ENCODE measurements around the gene NFAM1. TPM values are rescaled to one million over a fixed set of nuclear protein-coding genes. Genes with fewer than 3 reads are reported as not detected.

Gene NFAM1
- total and polyA plus RNA-seq, 5 donors from 2014 or later: 0.11 to 0.54 (median 0.12) TPM; not detected in 2

GRCh38 chr22:42383287-42383686, 48.9 kb downstream of the NFAM1 start:
- no peaks in the 10 kb centered on the region for H3K27me3 ChIP-seq (ENCODE audit: control insufficient read depth, insufficient read depth, low read length)
- DNase-seq (no peak), ATAC-seq (ENCODE audit: low read depth in 2 of 2) (no peak)
- Mint-ChIP-seq H3K27me3 (peaks cover 8% of the 10 kb centered on the region), H3K4me3 (no peak overlapping the region), H3K9me3 (no peaks in the 10 kb centered on the region), H3K36me3 (no peaks in the 10 kb centered on the region), H3K4me1 (no peaks in the 10 kb centered on the region), H3K27ac (no peak overlapping the region)
- no peaks in the 10 kb centered on the region for H3K36me3 ChIP-seq (ENCODE audit: control insufficient read depth, insufficient read depth, low read length)
- H3K4me3 ChIP-seq (ENCODE audit: low read depth, low read length): no peak overlapping the region
- no peaks in the 10 kb centered on the region for H3K4me1 ChIP-seq (ENCODE audit: control insufficient read depth, insufficient read depth, low read length, poor library complexity, severe bottlenecking)
- no peaks in the 10 kb centered on the region for H3K9me3 ChIP-seq (ENCODE audit: control insufficient read depth in 2 of 2, low read length in 2 of 2)
- no peak overlapping the region for H3K27ac ChIP-seq (ENCODE audit: insufficient read depth, low read length, poor library complexity, severe bottlenecking)

GRCh38 chr22:42380769-42381551, 51.2 kb downstream of the NFAM1 start:
- no peaks in the 10 kb centered on the region for H3K27me3 ChIP-seq (ENCODE audit: control insufficient read depth, insufficient read depth, low read length)
- peaks cover 9% of the 10 kb centered on the region for H3K27me3 Mint-ChIP-seq

GRCh38 chr22:42379966-42380537, 52.2 kb downstream of the NFAM1 start:
- Mint-ChIP-seq H3K27me3 (peaks cover 9% of the 10 kb centered on the region), H3K4me3 (no peak overlapping the region), H3K27ac (no peak overlapping the region), H3K4me1 (no peaks in the 10 kb centered on the region), H3K36me3 (no peaks in the 10 kb centered on the region), H3K9me3 (no peaks in the 10 kb centered on the region)
- Histone ChIP-seq H3K9me3 (ENCODE audit: control insufficient read depth in 2 of 2, low read length in 2 of 2) (no peaks in the 10 kb centered on the region), H3K36me3 (ENCODE audit: control insufficient read depth, insufficient read depth, low read length) (no peaks in the 10 kb centered on the region), H3K4me3 (ENCODE audit: low read depth, low read length) (no peak overlapping the region), H3K27ac (ENCODE audit: insufficient read depth, low read length, poor library complexity, severe bottlenecking) (no peak overlapping the region), H3K27me3 (ENCODE audit: control insufficient read depth, insufficient read depth, low read length) (no peaks in the 10 kb centered on the region), H3K4me1 (ENCODE audit: control insufficient read depth, insufficient read depth, low read length, poor library complexity, severe bottlenecking) (no peaks in the 10 kb centered on the region)
- ATAC-seq (ENCODE audit: low read depth in 2 of 2) (no peak), DNase-seq (no peak)

More at GRCh38 chr22:42380769-42381551, 51.2 kb downstream of the NFAM1 start:
- Histone ChIP-seq H3K4me1 (ENCODE audit: control insufficient read depth, insufficient read depth, low read length, poor library complexity, severe bottlenecking) (no peaks in the 10 kb centered on the region), H3K27ac (ENCODE audit: insufficient read depth, low read length, poor library complexity, severe bottlenecking) (no peak overlapping the region), H3K9me3 (ENCODE audit: control insufficient read depth in 2 of 2, low read length in 2 of 2) (no peaks in the 10 kb centered on the region), H3K36me3 (ENCODE audit: control insufficient read depth, insufficient read depth, low read length) (no peaks in the 10 kb centered on the region), H3K4me3 (ENCODE audit: low read depth, low read length) (no peak overlapping the region)
- Mint-ChIP-seq H3K27ac (no peak overlapping the region), H3K9me3 (no peaks in the 10 kb centered on the region), H3K36me3 (no peaks in the 10 kb centered on the region), H3K4me3 (no peak overlapping the region), H3K4me1 (no peaks in the 10 kb centered on the region)
- DNase-seq (no peak), ATAC-seq (ENCODE audit: low read depth in 2 of 2) (no peak)

- H3K9me3 Mint-ChIP-seq: no peaks in the 10 kb centered on the region
- DNase-seq: no peak
- Histone ChIP-seq H3K27me3 (ENCODE audit: control insufficient read depth, insufficient read depth, low read length) (no peaks in the 10 kb centered on the region), H3K27ac (ENCODE audit: insufficient read depth, low read length, poor library complexity, severe bottlenecking) (no peak overlapping the region), H3K9me3 (ENCODE audit: control insufficient read depth in 2 of 2, low read length in 2 of 2) (no peaks in the 10 kb centered on the region), H3K4me3 (ENCODE audit: low read depth, low read length) (no peak overlapping the region), H3K4me1 (ENCODE audit: control insufficient read depth, insufficient read depth, low read length, poor library complexity, severe bottlenecking) (no peaks in the 10 kb centered on the region), H3K36me3 (ENCODE audit: control insufficient read depth, insufficient read depth, low read length) (no peaks in the 10 kb centered on the region)
- no peaks in the 10 kb centered on the region for H3K36me3 Mint-ChIP-seq
- H3K27ac Mint-ChIP-seq: no peak overlapping the region
- H3K4me1 Mint-ChIP-seq: peaks cover 0 to 7% (median 3%) of the 10 kb centered on the region in 4 donors
- H3K4me3 Mint-ChIP-seq: no peak overlapping the region
- no peak for ATAC-seq (ENCODE audit: low read depth in 2 of 2)
- H3K27me3 Mint-ChIP-seq: peaks cover 7% of the 10 kb centered on the region
Measured at GRCh38 chr22:42376711-42377554, 55.3 kb downstream of the NFAM1 start.

- H3K27me3 Mint-ChIP-seq: peaks cover 9% of the 10 kb centered on the region
- no peaks in the 10 kb centered on the region for H3K27me3 ChIP-seq (ENCODE audit: control insufficient read depth, insufficient read depth, low read length)
- H3K4me1 ChIP-seq (ENCODE audit: control insufficient read depth, insufficient read depth, low read length, poor library complexity, severe bottlenecking): no peaks in the 10 kb centered on the region
- no peak overlapping the region for H3K4me3 ChIP-seq (ENCODE audit: low read depth, low read length)
- no peaks in the 10 kb centered on the region for H3K9me3 Mint-ChIP-seq
- ATAC-seq (ENCODE audit: low read depth in 2 of 2) (no peak), DNase-seq (no peak)
- H3K27ac ChIP-seq (ENCODE audit: insufficient read depth, low read length, poor library complexity, severe bottlenecking): no peak overlapping the region
- no peak overlapping the region for H3K4me3 Mint-ChIP-seq
- H3K36me3 ChIP-seq (ENCODE audit: control insufficient read depth, insufficient read depth, low read length): no peaks in the 10 kb centered on the region
- peaks cover 0 to 7% (median 3%) of the 10 kb centered on the region in 4 donors for H3K4me1 Mint-ChIP-seq
- no peaks in the 10 kb centered on the region for H3K36me3 Mint-ChIP-seq
- H3K27ac Mint-ChIP-seq: no peak overlapping the region
- no peaks in the 10 kb centered on the region for H3K9me3 ChIP-seq (ENCODE audit: control insufficient read depth in 2 of 2, low read length in 2 of 2)
Measured at GRCh38 chr22:42375982-42376381, 56.2 kb downstream of the NFAM1 start.

- Mint-ChIP-seq H3K27me3 (peaks cover 22% of the 10 kb centered on the region), H3K36me3 (no peaks in the 10 kb centered on the region), H3K27ac (no peak overlapping the region), H3K4me1 (peaks cover 0 to 18% (median 10%) of the 10 kb centered on the region in 4 donors), H3K9me3 (no peaks in the 10 kb centered on the region), H3K4me3 (no peak overlapping the region)
- ATAC-seq (ENCODE audit: low read depth in 2 of 2): no peak
- peaks cover 2% of the 10 kb centered on the region for H3K27me3 ChIP-seq (ENCODE audit: control insufficient read depth, insufficient read depth, low read length)
- no peak overlapping the region for H3K27ac ChIP-seq (ENCODE audit: insufficient read depth, low read length, poor library complexity, severe bottlenecking)
- peaks cover 15% of the 10 kb centered on the region for H3K4me1 ChIP-seq (ENCODE audit: control insufficient read depth, insufficient read depth, low read length, poor library complexity, severe bottlenecking)
- no peaks in the 10 kb centered on the region for H3K36me3 ChIP-seq (ENCODE audit: control insufficient read depth, insufficient read depth, low read length)
- DNase-seq: no peak
- no peaks in the 10 kb centered on the region for H3K9me3 ChIP-seq (ENCODE audit: control insufficient read depth in 2 of 2, low read length in 2 of 2)
- no peak overlapping the region for H3K4me3 ChIP-seq (ENCODE audit: low read depth, low read length)
Measured at GRCh38 chr22:42372976-42373375, 59.2 kb downstream of the NFAM1 start.

GRCh38 chr22:42371501-42371900, 60.7 kb downstream of the NFAM1 start:
- H3K27ac Mint-ChIP-seq: peak overlapping the region in 1 of 3 donors; percentile 69

More at GRCh38 chr22:42371501-42371900, 60.7 kb downstream of the NFAM1 start:
- H3K36me3 Mint-ChIP-seq: no peaks in the 10 kb centered on the region
- peaks cover 0 to 24% (median 14%) of the 10 kb centered on the region in 4 donors for H3K4me1 Mint-ChIP-seq
- DNase-seq (no peak), ATAC-seq (ENCODE audit: low read depth in 2 of 2) (no peak)
- Histone ChIP-seq H3K4me3 (ENCODE audit: low read depth, low read length) (no peak overlapping the region), H3K27me3 (ENCODE audit: control insufficient read depth, insufficient read depth, low read length) (peaks cover 13% of the 10 kb centered on the region), H3K9me3 (ENCODE audit: control insufficient read depth in 2 of 2, low read length in 2 of 2) (no peaks in the 10 kb centered on the region), H3K36me3 (ENCODE audit: control insufficient read depth, insufficient read depth, low read length) (no peaks in the 10 kb centered on the region), H3K27ac (ENCODE audit: insufficient read depth, low read length, poor library complexity, severe bottlenecking) (no peak overlapping the region), H3K4me1 (ENCODE audit: control insufficient read depth, insufficient read depth, low read length, poor library complexity, severe bottlenecking) (peaks cover 17% of the 10 kb centered on the region)
- peaks cover 33% of the 10 kb centered on the region for H3K27me3 Mint-ChIP-seq
- H3K4me3 Mint-ChIP-seq: peak overlapping the region in 1 of 4 donors; percentile 63
- no peaks in the 10 kb centered on the region for H3K9me3 Mint-ChIP-seq

All from CD4-positive, CD25-positive, alpha-beta regulatory T cell (primary cell).